ENCODE measurements around the gene DCHS2.

DNA sequence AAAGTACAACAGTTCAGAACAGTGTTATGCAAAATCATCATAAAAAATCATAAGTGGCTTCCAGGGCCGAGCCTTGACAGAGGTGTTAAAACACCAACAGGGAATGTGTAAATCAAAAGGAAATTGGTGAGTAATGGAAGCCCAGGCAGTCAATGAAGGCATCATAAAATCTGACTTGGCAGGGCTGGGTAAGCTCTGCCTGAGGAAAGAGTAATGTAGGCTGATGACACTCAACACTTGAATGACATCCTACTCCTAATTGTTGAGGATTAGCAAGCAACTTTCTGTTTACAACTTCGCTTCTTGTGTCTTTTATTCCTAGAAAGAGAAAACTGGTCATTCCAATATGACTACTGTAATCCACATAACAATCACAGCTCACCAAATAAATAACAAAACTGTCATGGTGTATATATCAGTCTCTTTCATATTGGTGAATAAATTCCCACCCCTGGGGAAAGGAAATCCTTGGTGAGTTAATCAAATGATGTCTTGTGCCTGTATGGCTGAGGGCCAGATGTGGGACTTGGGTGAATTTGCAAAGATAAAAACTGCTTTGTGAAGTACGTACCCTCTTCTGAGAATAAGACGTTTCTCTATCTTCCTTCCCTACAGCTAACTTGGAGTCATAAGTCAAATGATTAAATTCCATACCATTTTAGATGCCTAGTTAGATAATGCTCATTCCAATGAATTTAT lies 196.8 kb downstream of the DCHS2 start:
- TF ChIP-seq POLR2A (IDR thresholded peaks at IDR 0.05; ENCODE audit: low read length) (no peak), GATA1 (IDR thresholded peaks at IDR 0.05; ENCODE audit: low read depth, low read length) (no peak)
